H1 (cell line): ENCODE results near the gene RTCB. TPM values are rescaled to one million over a fixed set of nuclear protein-coding genes. Genes with fewer than 3 reads are reported as not detected.

Experiments
- SUZ12 ChIP-seq: fragments of 200-600 bp; sonication (generic); IDR thresholded peaks from 2 replicates; pipeline ENCODE4 v1.6.1; 2012; ENCODE audit warnings: mild to moderate bottlenecking, inconsistent platforms, low read length, moderate library complexity, mixed read lengths
- polyA plus RNA-seq, 7 experiments: library from polyadenylated mRNA; depleted of rRNA in 3 of 7; stranded (reverse) in 5 of 7; unstranded in 2 of 7; fragments of >200 nt in 5 of 7; fragments of 200-250 nt in 2 of 7; gene quantifications; 1 replicate in 5 of 7; 2 replicates in 1 of 7; 4 replicates in 1 of 7; pipeline versions ENCODE4 v1.2.1 to v1.2.3, GENCODE V29; 2011 to 2013; ENCODE audit warnings: missing spikeins in 2 of 7, mixed read lengths in 2 of 7
- total RNA-seq: library from RNA; stranded (reverse); fragmentation: NEBNext Ultra II Directional; extraction: Animal tissue kit (Norgen Biotek cat#: 25700); gene quantifications from 2 replicates; pipeline ENCODE4 v1.2.1, GENCODE V29; 2021

The RTCB gene
- total and polyA plus RNA-seq, 2 of the 8 experiments (the other 6 are each of a cell fraction or from before 2014, with no cell fraction given): 104 to 114 TPM

DNA sequence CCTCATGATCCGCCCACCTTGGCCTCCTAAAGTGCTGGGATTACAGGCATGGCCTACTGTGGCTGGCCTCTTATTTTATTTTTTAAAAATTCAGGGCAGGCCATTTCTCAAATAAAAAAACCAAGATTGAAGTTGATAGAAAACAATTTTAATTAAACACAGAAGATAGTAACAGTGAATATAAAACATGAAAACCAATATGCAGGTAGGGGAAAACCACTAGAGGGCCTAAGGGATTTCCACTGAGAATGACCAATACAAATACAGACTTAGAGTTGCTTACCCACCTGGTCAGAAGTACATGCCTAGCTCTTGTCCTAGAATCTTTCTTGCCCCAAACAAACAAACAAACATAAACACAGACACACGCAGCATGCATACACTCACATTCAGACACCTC lies 1.7 kb upstream of the RTCB start (continued):
- no peak for TF ChIP-seq SUZ12
- TF ChIP-seq, all 59 proteins: peak for 2
